Activated naive CD4-positive, alpha-beta T cell treated with Interleukin-2 at 50 U/mL for 16 hours (primary cell): ENCODE measurements around the gene PIGP.
"Not testable (repeated sequence)": the region's sequence is repeated elsewhere in the genome, so short reads cannot be mapped to it uniquely, and the experiment has no call there.

Experiments
- DNase-seq: peaks from one replicate; pipeline ENCODE4 v3.0.0-alpha.2; 2020

The PIGP gene

GRCh38 chr21:37072988-37073416 lies at the start of gene PIGP, which contains the start of gene TTC3:
Gene PIGP, minus strand, starts transcription at chr21:37073071. Its CDS starts 556 bp downstream, at chr21:37072515.
Gene TTC3, plus strand, starts transcription at chr21:37073254. Its CDS starts 14,004 bp downstream, at chr21:37087258.
- DNase-seq, result peak; percentile 97

GRCh38 chr21:37119421-37120218 lies 46.7 kb upstream of the PIGP start:
- no peak for DNase-seq

- DNase-seq, result no peak
Observed at GRCh38 chr21:37118187-37118826, 45.4 kb upstream of the PIGP start.

- DNase-seq, result no peak
Observed at GRCh38 chr21:37117204-37117603, 44.3 kb upstream of the PIGP start.

GRCh38 chr21:37116459-37116858 lies 43.6 kb upstream of the PIGP start:
- not testable (repeated sequence) for DNase-seq

GRCh38 chr21:37114301-37114700 lies 41.4 kb upstream of the PIGP start:
- DNase-seq, result not testable (repeated sequence)

GRCh38 chr21:37111029-37111428 lies 38.2 kb upstream of the PIGP start:
- not testable (repeated sequence) for DNase-seq

GRCh38 chr21:37106998-37107397 lies 34.1 kb upstream of the PIGP start:
- DNase-seq, result no peak

GRCh38 chr21:37102746-37103145 lies 29.9 kb upstream of the PIGP start:
- not testable (repeated sequence) for DNase-seq

- no peak for DNase-seq
Observed at GRCh38 chr21:37101384-37101783, 28.5 kb upstream of the PIGP start.

GRCh38 chr21:37100316-37100715 lies 27.4 kb upstream of the PIGP start:
- no peak for DNase-seq

GRCh38 chr21:37098751-37099150 lies 25.9 kb upstream of the PIGP start:
- no peak for DNase-seq

GRCh38 chr21:37095821-37096220 lies 22.9 kb upstream of the PIGP start:
- no peak for DNase-seq

- no peak for DNase-seq
Observed at GRCh38 chr21:37093977-37094376, 21.1 kb upstream of the PIGP start.

- DNase-seq, result no peak
Observed at GRCh38 chr21:37088186-37088735, 15.4 kb upstream of the PIGP start.

GRCh38 chr21:37087188-37087587 lies 14.3 kb upstream of the PIGP start:
- no peak for DNase-seq

GRCh38 chr21:37085726-37086125 lies 12.9 kb upstream of the PIGP start:
- DNase-seq, result no peak

GRCh38 chr21:37082856-37083528 lies 10.1 kb upstream of the PIGP start:
- no peak for DNase-seq

GRCh38 chr21:37082375-37082774 lies 9.5 kb upstream of the PIGP start:
- DNase-seq, result no peak

GRCh38 chr21:37079211-37079824 lies 6.4 kb upstream of the PIGP start:
- no peak for DNase-seq

GRCh38 chr21:37077403-37077802 lies 4.5 kb upstream of the PIGP start:
- no peak for DNase-seq

- DNase-seq, result no peak
Observed at GRCh38 chr21:37076087-37076850, 3.4 kb upstream of the PIGP start.
